GM19238 (cell line): ENCODE results near the gene RASAL1.

Experiments used
- DNase-seq: peaks from one replicate; pipeline ENCODE4 v3.0.0; 2011; ENCODE audit warnings: low spot score; ENCODE audit not compliant: insufficient read length

Gene RASAL1

DNA sequence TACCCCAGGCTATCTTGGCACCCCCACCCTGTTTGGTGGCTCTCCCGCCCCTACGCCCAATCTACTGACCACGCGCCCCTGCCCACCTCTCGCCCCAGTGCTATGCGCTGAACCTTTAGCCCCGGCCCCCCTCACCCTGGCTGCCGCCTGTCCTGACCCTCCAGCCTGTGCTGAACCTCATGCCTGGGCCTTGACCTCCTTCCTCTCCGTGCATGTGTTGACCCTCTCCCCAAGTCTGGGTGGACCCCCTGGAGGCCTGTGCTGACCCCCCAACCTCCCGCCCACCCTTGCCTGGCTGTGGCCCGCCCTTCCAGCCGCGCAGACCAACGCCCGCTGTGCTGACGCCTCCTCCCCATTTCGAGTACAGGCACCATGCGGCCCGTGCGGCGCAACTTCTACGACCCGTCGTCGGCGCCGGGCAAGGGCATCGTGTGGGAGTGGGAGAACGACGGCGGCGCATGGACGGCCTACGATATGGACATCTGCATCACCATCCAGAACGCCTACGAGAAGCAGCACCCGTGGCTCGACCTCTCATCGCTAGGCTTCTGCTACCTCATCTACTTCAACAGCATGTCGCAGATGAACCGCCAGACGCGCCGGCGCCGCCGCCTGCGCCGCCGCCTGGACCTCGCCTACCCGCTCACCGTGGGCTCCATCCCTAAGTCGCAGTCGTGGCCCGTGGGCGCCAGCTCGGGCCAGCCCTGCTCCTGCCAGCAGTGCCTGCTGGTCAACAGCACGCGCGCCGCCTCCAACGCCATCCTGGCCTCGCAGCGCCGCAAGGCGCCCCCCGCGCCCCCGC, 58.3 kb downstream of the RASAL1 start:
- DNase-seq = no peak

DNA sequence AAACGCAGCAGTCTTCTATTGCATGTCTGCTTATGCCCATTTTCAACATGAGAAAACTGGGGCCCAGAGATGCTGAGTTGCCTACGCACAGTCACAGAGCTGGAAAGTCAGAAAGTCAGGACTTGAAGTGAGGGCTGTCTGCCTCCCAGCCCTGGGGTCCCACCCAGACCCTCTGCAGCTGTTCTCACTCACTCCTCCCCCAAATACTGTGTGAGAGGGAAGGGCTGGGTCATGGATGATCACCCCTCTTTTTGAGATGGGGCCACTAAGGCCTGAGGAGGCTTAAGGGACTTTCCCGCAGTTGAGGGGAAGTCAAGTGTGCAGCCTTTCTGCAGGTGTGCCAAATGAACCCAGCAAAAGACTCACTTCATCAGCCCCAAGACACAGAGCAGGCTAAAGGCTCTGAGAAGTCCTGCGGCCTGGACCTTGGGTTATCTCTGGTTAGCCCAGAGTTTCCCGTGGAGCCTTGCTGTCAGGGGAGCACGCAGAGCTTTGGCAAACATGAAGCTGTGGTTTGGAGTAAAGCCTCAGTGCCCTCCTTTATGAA, 60.4 kb downstream of the RASAL1 start:
- peak; percentile 89 for DNase-seq

DNA sequence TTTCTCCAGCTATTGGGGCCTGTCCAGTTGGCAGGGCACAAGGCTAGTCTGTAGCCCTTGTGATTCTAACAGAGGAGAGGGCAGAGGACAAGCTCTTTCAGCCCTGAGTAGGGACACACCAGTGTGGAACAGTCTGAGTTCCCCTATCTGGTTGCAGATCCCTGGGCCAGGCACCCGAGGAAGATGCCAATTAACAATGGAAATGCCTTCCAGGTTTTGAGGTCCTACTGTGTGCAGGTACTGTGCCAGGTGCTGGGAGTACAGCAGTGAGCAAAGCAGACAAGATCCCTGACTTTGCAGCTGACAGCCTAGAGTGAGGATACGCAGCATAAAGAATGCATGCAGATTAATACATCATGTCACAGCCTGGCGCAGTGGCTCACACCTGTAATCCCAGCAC, 62.0 kb downstream of the RASAL1 start:
- DNase-seq = no peak

DNA sequence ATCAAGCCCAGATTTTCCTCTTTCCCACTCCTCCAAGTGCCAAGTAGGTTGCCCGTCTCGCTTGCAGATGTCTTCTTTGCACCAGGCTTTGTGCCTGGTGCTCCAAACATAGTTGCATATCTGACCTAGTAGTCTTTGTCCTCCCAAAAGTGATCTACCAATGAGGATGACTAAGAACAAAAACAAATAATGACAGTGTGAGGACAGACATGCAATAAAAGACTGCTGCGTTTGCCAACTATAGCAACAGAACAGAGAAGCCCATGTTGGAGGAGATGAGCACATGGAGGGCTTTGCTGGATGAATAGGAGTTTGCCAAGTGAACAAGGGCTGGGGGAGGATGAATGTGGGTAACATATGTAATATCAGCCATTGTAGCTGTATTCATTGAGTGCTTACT, 63.4 kb downstream of the RASAL1 start:
- no peak for DNase-seq

- no peak for DNase-seq
Measured at GRCh38 chr12:113071135-113072112, 64.1 kb downstream of the RASAL1 start.

GRCh38 chr12:113070117-113070906, 65.2 kb downstream of the RASAL1 start:
- no peak for DNase-seq

DNA sequence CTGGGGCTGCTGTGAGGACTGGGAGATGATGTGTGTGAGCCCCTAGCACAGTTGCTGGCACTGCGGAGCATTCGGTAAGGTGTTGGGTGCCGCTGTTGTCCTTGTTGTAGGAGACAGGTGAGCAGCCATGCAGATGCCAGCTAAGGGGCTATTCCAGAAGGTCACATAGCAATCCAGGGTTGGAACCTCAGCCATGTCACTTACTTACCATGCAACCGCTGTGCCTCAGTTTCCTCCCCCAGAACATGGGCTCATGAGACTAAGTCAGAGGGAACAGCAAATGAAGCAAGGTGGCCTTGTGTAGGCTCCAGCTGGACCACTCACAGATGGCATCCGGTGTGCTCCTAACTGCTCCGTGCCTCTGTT, 65.8 kb downstream of the RASAL1 start:
- DNase-seq = no peak

- no peak for DNase-seq
Measured at GRCh38 chr12:113069149-113069548, 66.4 kb downstream of the RASAL1 start.

DNA sequence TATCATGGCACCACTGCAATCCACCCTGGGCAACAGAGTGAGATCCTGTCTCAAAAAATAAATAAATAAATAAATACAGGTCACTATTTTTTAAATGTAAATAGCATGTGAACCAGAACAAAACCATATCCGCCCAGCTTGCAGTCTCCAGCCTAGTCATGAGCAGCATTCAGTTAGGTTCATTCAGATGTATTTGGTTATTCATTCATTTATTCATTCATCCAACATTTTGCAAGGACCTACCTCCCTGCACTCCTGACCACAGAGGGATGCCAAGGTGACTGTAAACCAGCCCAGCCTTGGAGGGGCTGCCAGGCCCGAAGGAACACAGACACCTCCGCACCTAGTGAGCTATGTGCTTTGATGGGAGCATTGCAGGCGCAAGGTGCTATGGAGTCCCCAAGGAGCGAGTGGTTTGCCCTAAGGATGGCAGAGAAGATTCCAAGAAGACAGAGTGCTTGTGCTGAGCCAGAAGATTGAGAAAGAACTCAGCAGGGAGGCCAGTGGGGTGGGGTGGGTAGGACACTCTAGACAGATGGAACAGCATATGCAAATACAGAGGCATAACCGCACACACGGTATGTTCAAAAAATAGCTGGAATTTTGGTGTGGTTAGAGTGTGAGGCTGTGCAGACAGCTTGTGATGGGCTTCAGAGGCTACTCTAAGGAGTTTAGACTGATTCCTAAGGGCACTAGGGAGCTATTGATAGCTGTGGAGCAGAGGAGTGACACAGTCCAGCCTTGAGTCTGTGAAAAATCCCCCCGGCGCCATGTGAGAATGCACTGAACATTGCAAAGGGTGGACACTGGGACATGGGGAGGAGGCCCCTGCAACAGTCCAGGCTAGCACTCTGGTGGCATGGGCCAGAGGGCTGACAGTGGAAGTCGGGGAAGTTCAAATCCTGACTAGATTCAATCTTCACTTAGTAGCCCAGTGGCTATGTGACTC, 67.3 kb downstream of the RASAL1 start:
- DNase-seq = no peak

- no peak for DNase-seq
Measured at GRCh38 chr12:113066813-113067400, 68.7 kb downstream of the RASAL1 start.

GRCh38 chr12:113065126-113066007, 70.2 kb downstream of the RASAL1 start:
- no peak for DNase-seq

- no peak for DNase-seq
Measured at GRCh38 chr12:113064395-113065125, 71.0 kb downstream of the RASAL1 start.

DNA sequence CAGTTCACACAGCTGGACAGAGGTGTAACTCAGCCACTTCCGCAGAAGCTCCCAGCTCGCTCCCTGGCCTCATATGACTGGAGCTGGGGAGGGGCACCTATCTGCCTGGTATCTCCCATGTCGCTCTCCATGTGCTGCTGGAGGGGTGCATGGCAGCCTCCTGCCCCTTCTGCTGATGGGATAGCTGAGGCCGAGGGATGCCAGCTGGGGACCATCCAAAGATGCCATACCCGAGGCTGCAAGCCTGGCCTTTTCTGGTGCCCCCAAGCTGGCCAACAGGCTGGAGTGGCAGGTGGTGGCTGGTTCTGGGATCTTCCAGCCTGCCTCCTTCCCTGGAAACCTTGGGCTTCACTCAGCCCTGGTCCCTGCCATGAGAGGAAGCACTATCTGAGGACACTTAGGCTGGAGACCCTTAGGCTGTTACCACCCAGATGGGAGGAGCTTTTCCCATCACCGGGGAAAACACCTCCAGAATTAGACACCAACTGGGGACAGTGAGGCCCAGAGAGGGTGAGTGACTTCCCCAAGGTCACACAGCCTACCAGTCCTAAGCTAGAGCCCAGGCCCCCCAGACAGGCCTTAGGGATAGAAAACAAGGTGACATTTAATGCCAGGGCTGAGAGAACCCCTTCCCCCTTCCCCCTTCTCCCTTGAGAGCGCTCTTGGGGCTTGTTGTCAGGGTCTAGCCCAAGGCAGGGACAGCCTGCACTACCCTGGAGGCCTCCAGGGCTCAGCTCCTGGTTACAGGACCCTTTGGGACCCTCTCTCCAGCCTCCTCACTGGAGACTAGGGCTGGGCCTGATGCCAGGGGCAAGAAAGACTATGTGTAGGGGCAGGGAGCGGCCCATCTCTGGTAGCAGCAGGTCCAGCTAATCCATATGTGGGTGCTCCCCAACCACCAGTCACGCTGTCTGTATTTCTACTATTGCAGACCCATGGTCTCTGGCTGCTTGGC, 71.9 kb downstream of the RASAL1 start:
- DNase-seq = no peak

GRCh38 chr12:113062502-113063395, 72.8 kb downstream of the RASAL1 start:
- no peak for DNase-seq

DNA sequence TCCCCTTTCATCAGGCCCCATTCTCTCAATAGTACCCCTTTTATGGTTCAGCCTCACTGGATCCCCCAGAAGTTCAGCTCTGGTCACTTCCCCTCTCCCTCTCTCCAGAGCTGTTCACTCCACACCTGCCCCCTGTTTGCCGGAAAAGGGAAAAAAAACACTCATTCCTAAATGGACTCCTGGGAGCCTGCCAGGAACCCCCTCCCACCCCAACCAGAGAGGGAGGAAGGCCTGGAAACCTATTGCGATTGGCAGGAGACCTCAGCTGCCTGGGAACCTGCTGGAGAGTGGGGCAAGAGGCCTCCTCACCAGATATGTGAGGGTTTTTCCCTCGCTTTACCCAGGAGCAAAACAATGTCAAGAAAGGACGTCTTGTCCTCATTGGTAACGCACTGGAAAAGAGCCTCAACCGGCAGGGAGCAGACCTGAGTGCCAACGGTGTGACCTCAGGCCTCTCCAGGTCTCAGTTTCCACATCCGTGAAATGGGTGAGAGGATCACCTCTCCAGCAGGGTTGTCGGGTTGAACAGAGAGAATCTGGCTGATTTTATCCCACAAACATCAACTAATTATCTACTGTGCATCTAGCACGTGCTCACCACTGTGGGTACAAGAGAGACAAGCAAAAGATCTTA, 74.4 kb downstream of the RASAL1 start:
- DNase-seq = no peak
